ENCODE data around the gene RTN3.
"Not testable (repeated sequence)": the region's sequence is repeated elsewhere in the genome, so short reads cannot be mapped to it uniquely, and the experiment has no call there.

RTN3 gene

DNA sequence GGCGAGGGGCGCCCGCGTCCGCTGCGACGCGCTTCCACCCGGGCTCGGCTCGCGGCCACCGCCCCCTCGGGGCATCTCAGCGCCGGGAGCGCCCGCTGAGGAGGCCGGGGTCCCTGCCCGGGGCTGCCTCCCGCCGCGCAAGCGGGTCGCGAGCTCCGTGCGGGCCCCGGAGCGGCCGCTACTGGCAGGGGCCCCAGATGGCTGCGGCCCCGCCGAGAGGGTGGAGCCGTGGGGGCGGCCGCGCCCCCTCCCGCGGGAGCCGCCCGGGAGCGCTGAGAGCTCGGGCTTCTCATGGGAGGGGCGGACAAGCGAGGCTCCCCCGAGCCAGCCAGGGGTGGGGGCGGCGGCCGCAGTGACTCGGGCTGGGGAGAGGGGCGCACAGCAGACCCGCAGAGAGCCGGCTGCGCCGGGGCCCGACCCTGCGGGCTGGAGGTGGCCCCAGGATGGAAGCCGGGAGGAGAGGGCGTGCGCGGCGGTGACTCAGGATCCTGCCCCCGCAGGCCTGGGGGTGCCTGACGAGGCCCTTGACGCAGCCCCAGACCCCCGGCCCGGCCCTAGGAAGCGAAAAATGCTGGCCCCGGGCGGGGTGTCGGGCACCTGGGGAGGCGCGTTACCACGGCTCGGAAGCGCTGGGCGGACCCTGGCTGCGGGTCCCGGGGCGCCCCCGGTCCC is 87.9 kb downstream of the RTN3 start:
- FAIRE-seq, result no peak

DNA sequence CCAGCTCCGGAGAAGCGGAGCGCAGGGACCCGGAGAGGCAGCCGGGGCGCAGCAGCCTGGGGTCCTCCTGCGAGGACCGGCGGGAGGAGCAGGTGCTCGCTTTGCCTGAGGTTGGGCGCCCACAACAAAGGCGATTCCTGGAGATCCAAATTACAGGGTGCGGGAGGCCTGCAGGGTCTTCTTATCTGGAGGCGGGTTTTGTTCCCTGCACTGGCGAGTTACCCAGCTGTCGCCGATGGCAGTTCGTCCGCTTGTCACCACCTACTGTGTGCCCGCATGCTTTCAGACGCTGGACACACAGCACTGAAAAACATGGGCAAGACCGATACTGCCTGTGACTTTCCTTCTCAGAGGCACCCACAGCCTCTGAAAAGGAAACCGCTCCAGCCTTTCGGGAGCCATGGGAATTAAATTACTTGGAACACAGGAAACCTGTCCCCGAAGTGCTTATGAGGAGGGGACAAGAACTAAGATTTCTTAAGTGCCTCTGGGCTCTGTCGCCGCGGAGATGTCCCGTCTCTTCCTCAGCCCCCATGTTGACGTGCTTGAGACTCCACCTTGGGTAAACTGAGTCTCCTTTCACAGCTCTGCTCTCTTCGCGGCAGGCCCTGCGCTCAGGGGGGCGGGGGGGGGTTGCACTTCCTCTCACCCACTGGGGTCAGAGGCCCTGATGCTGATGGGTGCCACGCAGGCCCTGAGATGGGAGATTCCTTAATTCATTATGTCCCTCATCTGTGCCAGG is 88.6 kb downstream of the RTN3 start:
- FAIRE-seq, result no peak

DNA sequence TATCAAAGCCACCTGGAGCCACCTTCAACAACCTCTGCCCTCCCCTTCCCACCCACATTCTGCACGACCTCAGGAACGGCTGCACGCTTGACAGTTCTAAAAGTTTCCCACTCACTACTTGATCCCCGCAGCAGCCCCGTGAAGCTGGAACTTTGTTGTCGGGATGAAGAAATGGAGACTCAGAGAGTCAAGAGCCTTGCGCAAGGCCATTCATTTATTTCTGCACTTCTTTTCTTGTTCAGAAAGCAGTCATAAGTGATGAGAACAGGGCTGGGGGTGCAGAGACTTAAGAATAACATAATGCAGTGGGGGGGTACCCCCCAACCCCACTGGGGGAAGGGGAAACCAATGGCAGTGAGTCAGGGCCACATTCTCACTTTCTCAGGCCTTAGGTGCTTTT is 89.5 kb downstream of the RTN3 start:
- no peak for FAIRE-seq

DNA sequence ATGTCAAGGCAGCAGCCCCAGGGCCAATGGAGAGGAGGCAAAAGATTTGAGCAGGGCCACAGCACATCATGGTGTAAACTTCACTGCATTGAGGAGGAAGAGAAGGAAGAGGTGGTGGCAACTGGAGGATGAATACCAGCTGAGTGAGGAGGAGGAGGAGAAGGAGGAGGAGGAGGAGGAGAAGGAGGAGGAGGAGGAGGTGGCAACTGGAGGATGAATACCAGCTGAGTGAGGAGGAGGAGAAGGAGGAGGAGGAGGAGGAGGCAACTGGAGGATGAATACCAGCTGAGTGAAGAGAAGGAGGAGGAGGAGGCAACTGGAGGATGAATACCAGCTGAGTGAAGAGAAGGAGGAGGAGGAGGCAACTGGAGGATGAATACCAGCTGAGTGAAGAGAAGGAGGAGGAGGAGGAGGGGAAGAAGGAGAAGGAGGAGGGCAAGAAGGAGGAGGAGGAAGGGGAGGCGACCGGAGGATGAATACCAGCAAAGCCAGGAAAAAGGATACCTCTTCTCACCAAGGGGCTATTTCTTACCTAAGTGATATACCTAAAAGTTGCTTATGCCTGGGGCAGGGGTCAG is 90.5 kb downstream of the RTN3 start:
- FAIRE-seq, result not testable (repeated sequence)

DNA sequence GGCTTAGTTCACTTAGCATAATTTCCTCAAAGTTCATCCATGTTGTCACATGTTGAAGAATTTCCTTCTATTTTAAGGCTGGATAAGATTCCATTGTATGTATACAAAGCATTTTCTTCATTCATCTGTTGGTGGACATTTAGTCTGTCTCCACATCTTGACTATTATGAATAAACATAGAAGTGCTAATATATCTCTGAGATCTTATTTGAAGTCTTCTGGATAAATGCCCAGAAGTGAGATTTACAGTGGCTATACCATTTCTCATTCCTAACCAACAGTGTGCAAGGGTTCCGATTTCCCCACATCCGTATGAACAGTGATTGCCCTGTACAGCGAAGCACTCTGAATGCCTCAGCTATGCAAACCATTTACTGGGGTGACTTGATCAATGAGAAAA is 93.9 kb downstream of the RTN3 start:
- FAIRE-seq, result no peak

DNA sequence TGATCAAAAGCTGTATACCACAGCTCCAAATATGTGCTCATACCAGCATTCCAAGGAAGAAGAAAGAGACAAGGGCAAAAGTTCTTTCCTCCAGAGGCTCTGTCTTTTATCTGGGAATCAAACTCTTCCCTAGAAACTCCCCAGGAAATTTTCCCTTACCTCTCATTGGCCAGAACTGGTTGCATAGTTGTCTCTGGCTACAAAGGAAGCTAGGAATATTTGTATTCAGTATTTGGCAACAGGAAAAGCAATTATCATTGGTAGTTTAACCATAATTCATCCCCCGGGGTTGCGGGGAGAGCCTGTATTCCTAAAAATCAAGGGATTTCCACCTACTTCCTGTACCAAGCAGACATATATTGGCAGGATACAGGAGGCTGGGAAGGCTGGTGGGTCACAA is 97.7 kb downstream of the RTN3 start:
- FAIRE-seq, result no peak

DNA sequence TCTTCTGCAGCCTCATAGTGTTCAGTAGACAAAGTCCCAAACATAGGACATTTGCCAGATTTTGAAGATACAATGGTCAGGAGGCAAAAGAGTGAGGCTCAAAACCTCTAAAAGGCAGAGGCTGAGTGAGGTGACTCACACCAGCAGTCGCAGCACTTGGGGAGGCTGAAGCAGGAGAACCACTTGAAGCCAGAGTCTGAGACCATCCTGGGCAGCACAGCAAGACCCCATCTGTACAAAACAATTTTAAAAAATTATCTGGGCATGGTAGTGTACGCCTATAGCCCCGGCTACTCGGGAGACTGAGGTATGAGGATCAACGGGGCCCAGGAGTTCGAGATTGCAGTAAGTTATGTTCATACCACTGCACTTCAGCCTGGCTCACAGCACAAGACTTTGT is 101.4 kb downstream of the RTN3 start:
- FAIRE-seq, result no peak

DNA sequence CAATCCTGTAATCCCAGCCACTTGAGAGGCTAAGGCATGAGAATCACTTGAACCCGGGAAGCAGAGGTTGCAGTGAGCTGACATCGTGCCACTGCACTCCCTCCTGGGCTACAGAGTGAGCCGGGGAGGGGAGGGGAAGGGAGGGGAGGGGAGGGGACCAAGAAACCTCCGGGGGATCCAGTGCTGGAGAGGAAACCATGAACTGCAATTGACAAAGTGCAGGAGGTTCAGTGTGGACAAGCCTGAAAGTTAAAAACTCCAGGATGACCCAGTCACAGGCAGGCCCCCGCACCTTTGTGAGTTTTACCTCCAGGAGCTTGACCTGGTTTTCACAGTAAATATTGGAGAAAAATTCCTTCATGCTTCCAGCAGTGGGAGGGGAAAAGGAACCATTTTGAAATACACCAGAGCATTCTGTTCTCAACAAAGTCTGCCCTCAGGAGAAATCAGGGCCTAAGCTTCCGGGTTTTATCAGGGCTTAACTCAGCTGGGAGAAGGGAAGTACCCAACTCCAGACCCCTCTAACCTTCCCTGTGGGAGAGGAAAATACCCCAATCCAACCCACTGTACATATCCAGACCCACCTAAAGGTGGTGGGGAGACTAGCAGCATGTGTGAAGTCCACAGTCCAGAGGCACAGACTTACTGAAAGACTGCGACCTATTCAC is 102.8 kb downstream of the RTN3 start:
- no peak for FAIRE-seq

DNA sequence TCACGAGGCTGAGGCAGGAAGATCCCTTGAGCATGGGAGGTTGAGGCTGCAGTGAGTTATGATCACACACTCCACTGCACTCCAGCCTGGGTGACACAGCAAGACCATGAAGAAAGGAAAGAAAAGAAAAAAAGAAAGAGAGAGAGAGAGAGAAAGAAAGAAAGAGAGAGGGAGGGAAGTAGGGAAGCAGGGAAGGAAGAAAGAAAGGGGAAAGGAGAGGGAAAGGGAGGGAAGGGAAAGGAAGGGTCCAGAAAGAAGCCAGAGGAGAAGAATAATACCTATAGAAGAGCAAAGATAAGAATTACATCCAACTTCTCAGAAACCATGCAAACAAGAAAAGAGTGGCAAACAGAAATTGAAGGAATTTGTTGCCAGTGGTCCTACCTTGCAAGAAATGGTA is 104.5 kb downstream of the RTN3 start:
- no peak for FAIRE-seq

DNA sequence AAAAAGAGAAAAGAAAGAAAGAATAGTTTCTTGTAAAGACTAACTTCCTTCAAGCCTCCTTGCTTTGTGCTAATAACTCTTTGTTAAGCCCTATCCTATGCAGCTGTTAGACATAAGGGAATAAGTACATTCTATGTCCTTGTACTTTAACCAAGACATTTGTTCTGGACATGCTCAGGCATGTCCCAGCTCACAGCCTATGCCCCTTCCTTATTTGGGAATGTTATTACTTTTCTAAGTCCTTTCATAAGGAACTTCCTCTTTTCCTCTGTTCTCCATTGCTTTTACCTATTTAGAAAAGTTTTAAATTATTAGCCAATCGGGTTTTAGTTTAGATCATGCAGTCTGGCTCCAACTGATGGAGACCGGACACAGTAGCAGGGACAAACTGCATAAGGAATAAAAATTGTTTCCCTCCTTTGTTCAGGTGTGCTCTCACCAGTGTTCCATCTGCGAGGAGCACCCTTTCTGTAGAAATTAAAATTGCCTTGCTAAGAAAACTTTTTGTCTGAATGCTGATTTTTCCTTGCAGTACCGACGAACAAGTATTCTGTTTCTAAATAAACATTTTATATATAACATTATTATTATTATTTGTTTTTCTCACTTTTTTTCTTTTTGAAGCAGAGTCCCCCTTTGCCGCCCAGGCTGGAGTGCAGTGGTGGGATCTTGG is 110.3 kb downstream of the RTN3 start:
- FAIRE-seq, result no peak

DNA sequence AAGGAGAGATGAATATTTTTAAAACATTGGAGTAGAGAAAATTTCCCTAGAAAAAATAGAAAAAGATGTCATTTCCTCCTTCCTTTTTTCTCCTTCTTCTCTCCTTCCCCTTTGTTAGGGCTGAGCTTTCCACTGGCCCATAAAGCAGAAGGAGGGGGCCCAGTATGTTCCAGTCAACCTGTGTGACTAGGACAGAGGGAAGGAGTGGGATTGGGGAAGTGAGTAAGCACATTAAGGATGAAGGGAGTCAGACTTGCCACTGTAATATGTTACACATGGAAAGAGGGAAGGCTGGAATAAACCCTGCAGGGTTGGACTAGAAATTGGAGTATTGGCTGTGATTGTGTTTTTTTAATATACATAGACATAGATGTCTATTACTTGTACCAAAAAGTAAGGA is 111.9 kb downstream of the RTN3 start:
- FAIRE-seq, result no peak

DNA sequence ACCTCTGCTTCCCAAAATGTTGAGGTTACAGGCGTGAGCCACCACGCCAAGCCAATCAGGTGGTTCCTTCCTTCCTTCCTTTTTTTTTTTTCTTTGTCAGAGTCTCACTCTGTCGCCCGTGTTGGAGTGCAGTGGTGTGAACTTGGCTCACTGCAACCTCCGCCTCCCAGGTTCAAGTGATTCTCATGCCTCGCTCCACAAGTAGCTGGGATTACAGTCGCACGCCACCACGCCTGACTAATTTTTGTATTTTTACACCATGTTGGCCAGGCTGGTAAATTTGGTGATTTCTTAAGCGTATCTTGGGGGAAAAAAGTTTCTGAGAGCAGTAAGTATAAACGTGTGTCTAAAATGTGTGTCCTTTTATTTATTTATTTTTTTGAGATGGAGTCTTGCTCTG is 113.8 kb downstream of the RTN3 start:
- no peak for FAIRE-seq

DNA sequence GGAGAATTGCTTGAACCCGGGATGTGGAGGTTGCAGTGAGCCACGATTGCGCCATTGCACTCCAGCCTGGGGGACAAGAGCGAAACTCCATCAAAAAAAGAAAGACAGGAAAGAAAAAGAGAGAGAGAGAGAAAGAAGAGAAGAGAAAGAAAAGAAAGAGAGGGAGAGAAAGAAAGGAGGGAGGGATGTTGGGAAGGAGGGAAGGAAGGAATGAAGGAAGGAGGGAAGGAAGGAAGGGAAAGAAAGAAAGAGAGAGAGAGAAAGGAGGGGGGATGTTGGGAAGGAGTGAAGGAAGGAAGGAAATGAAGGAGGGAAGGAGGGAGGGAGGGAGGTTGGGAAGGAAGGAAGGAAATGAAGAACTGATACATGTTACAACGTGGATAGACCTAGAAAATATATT is 119.6 kb downstream of the RTN3 start:
- no peak for FAIRE-seq

DNA sequence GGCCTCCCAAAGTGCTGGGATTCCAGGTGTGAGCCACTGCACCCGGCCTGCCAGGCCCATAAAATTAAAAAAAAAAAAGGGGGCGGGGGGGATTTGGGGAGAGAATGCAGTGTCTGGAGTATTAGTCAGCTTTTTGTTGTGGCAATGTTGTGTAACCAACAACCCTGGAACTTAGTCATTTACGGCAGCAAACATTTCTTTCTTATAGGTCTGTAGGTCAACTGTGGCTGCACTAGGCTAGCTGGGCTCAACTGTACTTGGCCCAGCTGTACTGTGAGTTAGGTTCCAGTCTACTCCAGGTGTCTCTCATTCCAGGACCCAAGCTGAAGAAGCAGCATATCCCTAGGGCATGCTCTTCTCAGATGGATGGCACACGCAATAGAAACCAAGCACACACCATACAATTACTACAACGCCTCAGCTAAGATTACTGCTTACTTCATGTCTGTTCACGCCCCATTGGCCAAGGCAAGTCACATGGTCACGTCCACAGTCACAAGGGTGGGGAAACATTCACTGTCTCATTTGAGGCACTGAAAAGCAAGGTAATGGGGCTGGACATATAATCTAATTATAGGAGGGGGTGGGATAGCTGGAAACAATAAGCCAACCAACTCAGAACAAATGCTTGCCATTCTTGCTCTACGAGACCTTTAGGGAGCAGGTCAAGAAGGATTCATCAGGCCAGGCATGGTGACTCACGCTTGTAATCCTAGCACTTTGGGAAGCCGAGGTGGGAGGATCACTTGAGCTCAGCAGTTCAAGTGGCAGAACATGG is 121.5 kb downstream of the RTN3 start:
- FAIRE-seq, result no peak

DNA sequence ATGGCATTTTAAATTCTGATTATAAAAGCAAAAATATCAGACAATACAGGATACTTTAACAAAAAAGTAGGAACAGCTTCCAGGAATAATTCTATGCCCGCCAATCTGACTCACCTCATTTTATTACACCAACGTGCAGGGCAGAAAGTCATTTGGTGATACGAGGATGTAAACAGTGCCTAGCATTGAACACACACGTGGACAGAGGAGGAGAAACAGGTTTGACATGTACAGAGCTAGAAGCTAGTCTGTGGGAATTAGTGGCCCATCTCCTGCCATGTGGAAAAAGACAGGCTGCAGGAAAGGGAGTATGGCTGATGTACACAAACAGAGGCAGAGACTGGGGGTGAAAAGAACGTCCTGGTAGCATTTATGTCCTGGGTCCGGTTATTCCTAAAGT is 123.0 kb downstream of the RTN3 start:
- no peak for FAIRE-seq

DNA sequence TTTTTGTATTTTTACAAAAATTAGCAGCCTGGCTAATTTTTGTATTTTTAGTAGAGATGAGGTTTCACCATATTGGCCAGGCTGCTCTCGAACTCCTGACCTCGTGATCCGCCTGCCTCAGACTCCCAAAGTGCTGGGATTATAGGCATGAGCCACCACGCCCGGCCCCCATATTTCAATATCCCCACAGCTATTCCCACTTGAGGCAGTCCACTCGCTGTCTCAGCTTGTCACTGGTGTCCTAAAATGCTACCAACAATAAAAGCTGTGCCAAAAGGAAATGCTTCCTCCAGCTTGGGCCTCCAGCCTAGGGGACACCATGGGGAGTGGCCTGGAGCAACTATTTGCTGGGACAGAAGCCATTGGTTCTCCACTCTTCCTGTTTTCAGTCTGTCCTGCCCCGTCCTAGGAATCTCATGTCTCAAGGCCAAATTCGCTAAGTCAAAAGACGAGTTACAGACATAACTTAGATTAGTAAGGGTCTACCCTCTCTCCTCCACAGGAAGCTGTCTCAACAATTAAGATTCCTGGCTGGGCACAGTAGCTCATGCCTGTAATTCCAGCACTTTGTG is 124.6 kb downstream of the RTN3 start:
- no peak for FAIRE-seq

Measured in colon (tissue), 2 donors.